T-helper 1 cell (primary cell): Measurements from ENCODE around the gene SLC35E1.

Experiments
- DNase-seq, 5 donors: peaks; one replicate each; pipeline ENCODE4 v3.0.0-alpha.2; 2012 to 2020
- total RNA-seq, 4 donors: gene quantifications; one replicate each; lab custom pipeline; 2026; lab: John Stamatoyannopoulos, UW

The SLC35E1 gene
- total RNA-seq, result 51.9 to 90.8 (median 65.4) reads per million in 4 donors

- DNase-seq, result peak; percentile 84 to 96 (median 86)
Measured at GRCh38 chr19:16572332-16573211, at the start of gene SLC35E1. SLC35E1 (minus strand) TSS chr19:16572415; CDS start chr19:16572364, 51 bp downstream.

DNA sequence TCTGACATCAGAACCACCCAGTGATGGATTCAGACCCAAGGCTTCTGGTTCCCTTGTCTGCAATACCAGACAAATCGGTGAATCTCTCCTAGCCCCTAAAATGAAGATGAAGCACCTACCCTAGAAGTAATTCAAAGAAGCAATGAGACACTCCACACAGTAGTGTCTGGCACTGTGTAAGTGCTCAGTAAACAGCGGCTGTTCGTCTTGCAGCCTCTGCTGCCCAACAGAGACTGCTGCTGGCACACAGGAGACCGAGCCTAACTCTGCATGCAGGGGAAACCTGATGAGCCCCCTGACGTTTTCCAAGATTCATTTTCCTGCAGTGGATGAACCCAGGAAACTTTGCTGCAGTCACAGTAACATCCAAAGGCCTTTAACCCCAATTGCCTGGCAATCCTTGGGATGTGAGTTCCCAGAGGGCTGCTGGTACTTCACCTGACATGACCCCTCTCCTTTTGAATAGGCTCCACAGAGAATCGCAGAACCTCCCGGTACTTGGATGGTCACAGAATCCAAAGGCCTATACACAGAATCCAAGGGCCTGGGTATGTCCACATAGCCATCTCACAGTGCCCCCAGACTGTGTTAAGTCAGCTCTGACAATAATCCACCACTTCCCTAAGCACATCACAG, 49.1 kb upstream of the SLC35E1 start:
- no peak for DNase-seq

- DNase-seq, result no peak
Measured at GRCh38 chr19:16620584-16620983, 48.4 kb upstream of the SLC35E1 start.

DNA sequence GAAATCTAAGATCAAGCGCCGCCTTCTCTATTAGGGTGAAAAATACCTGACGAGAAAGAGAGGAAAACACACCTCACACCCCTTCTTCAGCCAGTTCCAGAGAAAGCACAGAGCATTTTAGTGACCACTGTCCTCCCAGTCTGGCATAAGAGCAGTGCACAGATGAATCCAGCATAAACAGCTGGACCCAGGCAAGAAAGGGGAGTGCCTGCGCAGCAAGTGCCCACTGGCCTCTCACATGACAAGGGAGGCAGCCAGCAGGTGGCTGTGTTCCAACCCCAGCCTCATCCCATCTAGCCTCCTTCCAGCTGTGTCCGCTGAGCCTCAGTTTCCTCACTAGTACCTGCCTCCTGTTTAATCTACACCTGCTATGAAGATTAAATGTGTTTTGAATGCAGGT, 47.8 kb upstream of the SLC35E1 start:
- no peak for DNase-seq

DNA sequence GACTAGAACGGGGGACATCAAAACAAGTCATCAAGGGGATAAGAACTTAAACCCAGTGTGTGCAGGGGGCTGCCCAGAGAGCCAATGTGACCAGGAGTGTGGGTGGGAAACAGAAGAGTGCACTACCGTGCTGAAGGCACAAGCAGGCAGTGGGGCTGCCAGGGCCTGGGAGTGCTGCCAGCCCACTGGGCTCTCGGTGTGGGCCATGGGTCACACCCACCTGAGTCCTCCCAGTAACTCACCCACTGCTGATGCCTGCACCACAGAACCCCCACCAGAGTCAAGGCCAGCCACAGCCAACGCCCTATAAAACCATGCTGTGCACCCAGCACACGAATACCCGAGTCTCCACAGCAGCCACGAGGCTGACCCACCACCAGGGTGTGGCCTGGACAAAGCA, 47.2 kb upstream of the SLC35E1 start:
- no peak for DNase-seq

DNA sequence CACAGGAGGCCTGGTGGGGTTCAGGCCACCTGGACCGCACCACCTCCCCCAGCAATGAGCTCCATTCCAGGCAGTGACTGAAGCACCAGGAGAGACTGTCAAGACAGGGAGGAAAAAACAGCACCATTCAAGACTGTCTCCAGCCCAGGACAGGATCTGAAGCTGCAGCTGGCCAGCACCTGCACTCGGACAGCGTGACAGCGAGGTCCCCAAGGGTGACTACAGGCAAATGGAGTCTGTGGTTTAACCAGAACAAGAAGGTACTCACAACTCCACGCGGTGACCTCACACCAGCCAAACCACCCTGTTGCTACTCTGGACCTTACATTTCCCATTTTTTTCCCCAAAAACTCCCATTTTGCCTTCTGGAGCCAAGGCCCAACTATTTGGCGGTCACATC, 46.0 kb upstream of the SLC35E1 start:
- no peak for DNase-seq

DNA sequence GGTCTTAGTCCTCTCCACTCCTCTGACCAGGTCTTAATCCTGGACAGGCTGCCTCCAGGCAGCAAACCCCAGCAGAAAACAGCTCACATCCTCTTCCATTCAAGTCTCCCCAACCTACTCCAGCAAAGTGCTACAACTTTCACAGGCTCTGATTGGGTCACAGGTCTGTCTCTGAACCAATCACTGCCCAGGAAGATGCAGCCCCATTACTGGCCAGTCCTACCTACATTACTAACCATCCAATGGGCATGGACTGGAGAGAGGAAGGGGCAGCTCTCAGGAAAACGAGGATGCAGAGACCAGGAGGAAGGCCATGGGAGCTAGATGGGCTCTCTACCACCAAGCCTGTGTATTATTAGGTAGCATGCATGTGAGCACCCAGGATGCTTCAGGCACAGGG, 43.6 kb upstream of the SLC35E1 start:
- DNase-seq, result no peak

GRCh38 chr19:16614941-16615340, 42.7 kb upstream of the SLC35E1 start:
- no peak for DNase-seq

- DNase-seq, result no peak
Measured at GRCh38 chr19:16613841-16614240, 41.6 kb upstream of the SLC35E1 start.

GRCh38 chr19:16612636-16613035, 40.4 kb upstream of the SLC35E1 start:
- DNase-seq, result no peak

DNA sequence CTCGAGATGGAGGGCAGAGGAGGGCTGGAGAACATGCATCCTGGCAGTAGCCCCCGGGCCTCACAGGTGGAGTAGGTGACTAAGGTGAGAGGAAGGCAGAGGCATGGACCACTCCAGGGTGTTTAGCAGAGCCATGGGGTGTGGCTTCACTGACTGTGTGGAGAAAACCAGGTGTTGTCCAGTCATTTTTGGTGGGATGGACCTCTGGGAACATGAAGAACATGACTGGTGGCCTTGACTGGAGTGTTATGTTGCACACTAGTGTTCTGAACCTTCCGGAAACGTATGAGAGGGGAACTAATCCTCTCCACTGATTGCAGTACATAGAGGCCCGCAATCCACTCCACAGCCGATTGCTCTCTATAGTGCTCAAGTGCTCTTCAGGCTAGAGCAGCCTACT, 38.9 kb upstream of the SLC35E1 start:
- no peak for DNase-seq

- no peak for DNase-seq
Measured at GRCh38 chr19:16609511-16610200, 37.4 kb upstream of the SLC35E1 start.

DNA sequence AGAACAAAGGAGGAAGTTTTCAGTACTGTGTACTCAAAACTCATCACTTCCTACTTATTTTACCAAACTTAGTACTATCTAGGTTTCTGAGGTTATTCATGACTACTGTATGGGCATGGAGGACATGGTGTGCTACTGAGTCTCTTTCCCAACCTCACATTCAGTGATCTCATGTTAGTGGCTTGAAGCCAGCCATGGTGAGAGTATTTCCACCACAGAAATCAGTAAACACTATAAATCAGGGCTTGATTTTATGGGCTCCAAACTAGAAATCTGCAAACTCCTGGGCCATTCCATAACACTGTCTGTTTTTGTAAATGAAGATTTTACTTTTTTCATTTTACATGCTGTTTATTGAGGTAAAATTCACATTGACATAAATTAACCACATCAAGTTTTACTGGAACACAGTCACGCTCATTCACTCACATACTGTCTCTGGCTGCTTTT, 36.1 kb upstream of the SLC35E1 start:
- DNase-seq, result no peak

DNA sequence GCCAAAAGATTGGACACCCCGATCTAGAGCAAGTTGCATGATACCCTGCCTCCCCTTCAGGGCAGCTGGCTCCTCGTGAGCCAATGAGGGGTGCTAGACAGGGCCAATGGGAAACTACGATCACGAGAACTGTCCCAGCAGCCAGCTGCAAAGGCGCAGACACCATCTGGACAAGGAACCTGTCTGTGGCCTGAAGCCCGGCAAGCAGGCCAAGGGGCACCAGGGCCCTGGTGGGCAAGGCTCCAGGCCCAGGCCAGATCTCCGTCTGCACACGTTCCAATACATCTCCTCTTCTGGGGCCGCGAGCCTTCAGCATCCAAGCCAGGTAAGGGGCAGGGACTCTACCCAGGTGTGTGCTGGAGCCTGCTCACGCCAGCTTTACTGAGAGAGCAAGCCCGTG, 35.6 kb upstream of the SLC35E1 start:
- DNase-seq, result no peak

- DNase-seq, result no peak
Measured at GRCh38 chr19:16605553-16605994, 33.4 kb upstream of the SLC35E1 start.

GRCh38 chr19:16605115-16605514, 32.9 kb upstream of the SLC35E1 start:
- no peak for DNase-seq

GRCh38 chr19:16604615-16605014, 32.4 kb upstream of the SLC35E1 start:
- DNase-seq, result no peak

- no peak for DNase-seq
Measured at GRCh38 chr19:16603090-16603489, 30.9 kb upstream of the SLC35E1 start.

DNA sequence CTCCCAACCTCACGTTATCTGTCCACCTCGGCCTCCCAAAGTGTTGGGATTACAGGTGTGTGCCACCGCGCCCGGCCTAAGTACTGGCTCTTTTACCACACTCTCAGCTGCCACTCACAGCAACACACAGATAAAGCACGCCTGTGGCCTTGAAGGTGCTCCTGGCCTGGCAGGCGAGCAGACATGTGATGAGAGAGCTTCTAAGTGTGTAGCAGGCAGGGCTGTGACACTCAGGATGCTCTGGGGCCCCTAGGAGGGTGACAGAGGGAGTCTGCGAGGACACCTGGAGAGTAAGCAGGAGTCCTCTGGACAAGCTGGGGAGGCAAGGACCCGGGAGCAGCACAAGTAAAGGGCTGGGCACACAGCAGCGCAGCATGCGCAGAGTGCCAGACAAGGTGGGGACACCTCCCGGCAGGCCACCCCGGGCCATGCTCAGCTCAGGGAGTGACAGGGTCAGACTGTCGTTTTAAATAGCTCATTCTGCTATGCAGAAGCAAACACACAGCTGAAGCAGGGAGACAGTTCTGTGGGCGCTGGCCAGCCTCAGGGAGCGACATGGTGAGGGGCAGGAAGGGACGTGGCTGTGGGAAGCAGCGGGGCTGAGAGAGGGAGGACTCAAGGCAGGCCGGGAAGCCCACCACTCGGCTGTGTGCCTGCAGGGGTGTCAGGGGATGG, 29.3 kb upstream of the SLC35E1 start:
- no peak for DNase-seq

- no peak for DNase-seq
Measured at GRCh38 chr19:16600824-16601223, 28.6 kb upstream of the SLC35E1 start.

DNA sequence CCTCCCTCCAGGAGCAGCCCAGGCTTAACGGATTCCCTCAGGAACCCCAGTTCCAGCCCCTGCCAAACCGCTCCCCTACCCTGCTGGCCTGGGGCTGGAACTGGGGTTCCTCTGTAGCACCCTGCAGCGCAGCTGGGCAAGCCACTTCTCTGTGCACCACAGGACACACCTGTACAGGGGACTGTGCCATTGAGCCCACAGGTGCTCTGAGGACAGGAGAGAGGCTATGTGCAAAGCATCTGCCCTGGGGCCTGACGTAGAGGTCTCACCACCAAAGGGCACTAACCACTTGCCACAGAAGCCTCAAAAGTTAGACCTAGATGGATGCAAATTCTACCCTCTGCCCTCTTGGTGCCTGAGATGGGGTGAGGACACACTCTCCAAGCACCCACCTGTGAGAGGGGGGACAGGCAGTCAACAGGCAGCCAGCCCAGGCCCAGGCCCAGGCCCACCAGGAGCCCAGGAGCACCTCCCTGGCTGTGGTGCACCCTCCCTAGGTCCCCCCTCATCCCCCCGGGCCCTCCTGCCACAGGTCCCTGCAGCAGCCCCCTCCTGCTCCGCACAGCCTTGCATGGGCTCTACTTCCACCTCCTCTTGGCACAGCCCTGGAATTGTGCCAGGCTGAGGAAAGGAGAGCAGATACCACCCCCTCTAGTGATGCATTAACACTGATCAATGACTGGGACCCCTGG, 27.6 kb upstream of the SLC35E1 start:
- no peak for DNase-seq

DNA sequence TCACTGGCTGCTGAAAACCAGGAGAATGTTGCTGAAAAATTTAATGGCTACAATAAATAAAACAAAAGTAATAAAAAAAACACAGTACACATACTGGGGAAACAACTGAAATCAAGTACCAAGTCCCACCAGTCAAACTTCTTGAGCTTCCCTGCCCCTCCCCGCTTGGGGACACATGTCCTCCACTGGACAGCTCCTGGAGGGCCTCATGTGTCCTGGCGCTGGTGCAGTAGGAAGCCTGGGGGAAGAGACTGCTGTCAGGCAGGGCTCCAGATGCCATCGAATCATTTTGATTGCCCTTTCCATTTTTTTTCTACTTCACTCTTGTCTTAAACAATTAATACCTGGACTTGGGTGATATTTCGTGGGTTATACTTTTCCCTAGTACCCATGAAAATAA, 26.6 kb upstream of the SLC35E1 start:
- no peak for DNase-seq
